GM21529 (cell line): Measurements from ENCODE around the gene PDE2A.

ENCODE experiments used
- ATAC-seq: cut with Tn5 transposase; IDR thresholded peaks from one replicate; pipeline ENCODE4 v1.9.1; 2021; ENCODE audit not compliant: unreplicated experiment

The PDE2A gene

GRCh38 chr11:72704783-72705265 lies 30.6 kb upstream of the PDE2A start:
- no peak for ATAC-seq

- ATAC-seq: no peak
These were observed 30.0 kb upstream of the PDE2A start for GRCh38 chr11:72704028-72704782.

- no peak for ATAC-seq
These were observed 29.2 kb upstream of the PDE2A start for GRCh38 chr11:72703267-72704008.

- no peak for ATAC-seq
These were observed 28.5 kb upstream of the PDE2A start for GRCh38 chr11:72702577-72703241.

GRCh38 chr11:72702096-72702495 lies 27.9 kb upstream of the PDE2A start:
- ATAC-seq: no peak

- no peak for ATAC-seq
These were observed 27.2 kb upstream of the PDE2A start for GRCh38 chr11:72701466-72701865.

- ATAC-seq: no peak
These were observed 25.9 kb upstream of the PDE2A start for GRCh38 chr11:72700146-72700545.

GRCh38 chr11:72697814-72698213 lies 23.6 kb upstream of the PDE2A start:
- ATAC-seq: no peak

- ATAC-seq: no peak
These were observed 22.9 kb upstream of the PDE2A start for GRCh38 chr11:72696866-72697700.

GRCh38 chr11:72695354-72695753 lies 21.1 kb upstream of the PDE2A start:
- ATAC-seq: no peak

- no peak for ATAC-seq
These were observed 19.2 kb upstream of the PDE2A start for GRCh38 chr11:72693271-72693968.

- no peak for ATAC-seq
These were observed 18.4 kb upstream of the PDE2A start for GRCh38 chr11:72692498-72693237.

- ATAC-seq: no peak
These were observed 15.9 kb upstream of the PDE2A start for GRCh38 chr11:72690166-72690565.

- ATAC-seq: no peak
These were observed 14.7 kb upstream of the PDE2A start for GRCh38 chr11:72688929-72689328.

GRCh38 chr11:72688486-72688885 lies 14.3 kb upstream of the PDE2A start:
- ATAC-seq: no peak

GRCh38 chr11:72687326-72687725 lies 13.1 kb upstream of the PDE2A start:
- no peak for ATAC-seq

GRCh38 chr11:72686639-72687220 lies 12.5 kb upstream of the PDE2A start:
- no peak for ATAC-seq

GRCh38 chr11:72685560-72686480 lies 11.6 kb upstream of the PDE2A start:
- ATAC-seq: no peak
